SK-N-MC (cell line): ENCODE measurements around the gene EXOC3L4.

Experiments
- EZH2 ChIP-seq: fragments of 200-600 bp; sonication (generic); IDR thresholded peaks from one replicate; pipeline ENCODE4 v1.6.1; 2017; ENCODE audit warnings: antibody characterized with exemption
- POLR2AphosphoS5 ChIP-seq: IDR thresholded peaks from 2 replicates; pipeline ENCODE4 v1.6.1; 2012; ENCODE audit warnings: mild to moderate bottlenecking, low read depth, low read length, borderline replicate concordance

- TF ChIP-seq POLR2AphosphoS5, result no peak
- TF ChIP-seq EZH2, result no peak
These were observed 35.0 kb upstream of the EXOC3L4 start for GRCh38 chr14:103059556-103059955.
